Suppressor macrophage treated with lipopolysaccharide for 1 hour (primary cell): Measurements from ENCODE around the gene HSF2BP.
A peak's percentile ranks its signal among the peaks of the same experiment; 100 is the strongest.
"Not testable (repeated sequence)": the region's sequence is repeated elsewhere in the genome, so short reads cannot be mapped to it uniquely, and the experiment has no call there.

Source experiments
- DNase-seq, 3 donors: peaks; one replicate each; pipeline ENCODE4 v3.0.0-alpha.2; 2020 to 2022

HSF2BP gene

GRCh38 chr21:43616861-43617260, 42.4 kb downstream of the HSF2BP start:
- DNase-seq, result not testable (repeated sequence)

GRCh38 chr21:43614839-43615238, 44.4 kb downstream of the HSF2BP start:
- DNase-seq, result no peak

GRCh38 chr21:43613755-43614638, 45.3 kb downstream of the HSF2BP start:
- peak; percentile 27 to 39 (median 30) for DNase-seq

- DNase-seq, result peak; percentile 62 to 74 (median 68)
These were observed 47.5 kb downstream of the HSF2BP start for GRCh38 chr21:43611598-43612369.

- DNase-seq, result peak in 1 of 3 donors; percentile 14
These were observed 49.6 kb downstream of the HSF2BP start for GRCh38 chr21:43609501-43610340.

GRCh38 chr21:43608664-43609063, 50.6 kb downstream of the HSF2BP start:
- DNase-seq, result no peak

- DNase-seq, result peak; percentile 60 to 84 (median 76)
These were observed 51.1 kb downstream of the HSF2BP start for GRCh38 chr21:43608225-43608624.

GRCh38 chr21:43605320-43606215, 53.7 kb downstream of the HSF2BP start:
- DNase-seq, result peak in 2 of 3 donors; percentile 17 to 24

GRCh38 chr21:43604505-43605204, 54.6 kb downstream of the HSF2BP start:
- DNase-seq, result no peak

- peak; percentile 58 to 77 (median 76) for DNase-seq
These were observed 55.4 kb downstream of the HSF2BP start for GRCh38 chr21:43603641-43604504.

- peak; percentile 91 to 94 (median 92) for DNase-seq
These were observed 56.1 kb downstream of the HSF2BP start for GRCh38 chr21:43603233-43603626.

- DNase-seq, result peak; percentile 78 to 88 (median 86)
These were observed 56.7 kb downstream of the HSF2BP start for GRCh38 chr21:43602266-43603232.

GRCh38 chr21:43600642-43601402, 58.5 kb downstream of the HSF2BP start:
- no peak for DNase-seq

GRCh38 chr21:43599728-43600127, 59.6 kb downstream of the HSF2BP start:
- peak in 1 of 3 donors; percentile 10 for DNase-seq

- DNase-seq, result no peak
These were observed 60.7 kb downstream of the HSF2BP start for GRCh38 chr21:43598416-43599120.

GRCh38 chr21:43597540-43598250, 61.6 kb downstream of the HSF2BP start:
- no peak for DNase-seq

GRCh38 chr21:43597052-43597451, 62.2 kb downstream of the HSF2BP start:
- no peak for DNase-seq
